8988T (cell line): ENCODE data around the gene FBXW5.

ENCODE experiments used
- DNase-seq: peaks from one replicate; pipeline ENCODE4 v3.0.0; 2011

The FBXW5 gene, protein sequence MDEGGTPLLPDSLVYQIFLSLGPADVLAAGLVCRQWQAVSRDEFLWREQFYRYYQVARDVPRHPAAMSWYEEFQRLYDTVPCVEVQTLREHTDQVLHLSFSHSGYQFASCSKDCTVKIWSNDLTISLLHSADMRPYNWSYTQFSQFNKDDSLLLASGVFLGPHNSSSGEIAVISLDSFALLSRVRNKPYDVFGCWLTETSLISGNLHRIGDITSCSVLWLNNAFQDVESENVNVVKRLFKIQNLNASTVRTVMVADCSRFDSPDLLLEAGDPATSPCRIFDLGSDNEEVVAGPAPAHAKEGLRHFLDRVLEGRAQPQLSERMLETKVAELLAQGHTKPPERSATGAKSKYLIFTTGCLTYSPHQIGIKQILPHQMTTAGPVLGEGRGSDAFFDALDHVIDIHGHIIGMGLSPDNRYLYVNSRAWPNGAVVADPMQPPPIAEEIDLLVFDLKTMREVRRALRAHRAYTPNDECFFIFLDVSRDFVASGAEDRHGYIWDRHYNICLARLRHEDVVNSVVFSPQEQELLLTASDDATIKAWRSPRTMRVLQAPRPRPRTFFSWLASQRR

DNA sequence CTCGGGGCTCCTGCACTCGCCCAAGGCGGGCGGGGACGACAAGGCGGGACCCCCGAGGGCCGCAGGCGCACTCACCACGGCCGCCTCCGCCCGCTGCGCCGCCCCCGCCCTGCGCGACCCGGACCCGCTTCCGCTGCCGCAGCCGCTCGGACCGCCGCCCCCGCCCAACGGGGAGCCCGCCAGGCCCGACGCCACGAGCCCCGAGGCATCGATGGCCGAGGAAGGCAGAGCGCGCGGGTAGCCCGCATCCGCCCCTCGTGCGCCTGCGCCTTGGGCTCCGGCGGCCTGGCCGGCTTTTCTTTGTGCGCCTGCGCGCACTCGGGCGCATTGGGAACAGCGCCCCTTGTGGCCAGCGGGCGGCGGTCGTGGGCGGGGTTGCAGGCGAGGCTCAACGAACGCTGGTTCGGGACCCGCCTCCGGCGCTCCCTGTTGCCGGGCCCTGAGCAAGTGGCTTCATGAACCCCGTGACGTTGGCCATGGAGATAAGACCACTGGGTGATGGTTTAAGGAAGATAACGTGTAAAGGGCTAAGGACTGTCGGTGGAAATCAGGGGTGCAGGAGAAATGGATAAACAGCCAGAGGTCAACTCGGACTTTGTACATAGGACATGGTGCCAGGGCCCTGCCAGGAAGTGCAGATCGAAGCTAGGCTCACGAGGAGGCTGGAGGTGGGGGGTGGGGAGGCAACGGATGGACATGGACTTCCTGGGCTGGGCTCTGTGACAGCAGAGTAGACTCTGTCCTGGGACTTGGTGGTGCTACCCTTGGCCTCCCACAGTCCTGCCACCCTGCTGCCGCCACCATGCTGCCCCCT, at the start of gene FBXW5, which contains the start of gene C8G:
Gene FBXW5 (minus strand): TSS at position 220 of the 814 bp plus-strand sequence. CDS start 655 bp downstream, outside the sequence.
Gene C8G (plus strand): TSS at position 725 of the 814 bp plus-strand sequence. CDS start 78 bp downstream, at position 803.
- DNase-seq: peak; percentile 100

DNA sequence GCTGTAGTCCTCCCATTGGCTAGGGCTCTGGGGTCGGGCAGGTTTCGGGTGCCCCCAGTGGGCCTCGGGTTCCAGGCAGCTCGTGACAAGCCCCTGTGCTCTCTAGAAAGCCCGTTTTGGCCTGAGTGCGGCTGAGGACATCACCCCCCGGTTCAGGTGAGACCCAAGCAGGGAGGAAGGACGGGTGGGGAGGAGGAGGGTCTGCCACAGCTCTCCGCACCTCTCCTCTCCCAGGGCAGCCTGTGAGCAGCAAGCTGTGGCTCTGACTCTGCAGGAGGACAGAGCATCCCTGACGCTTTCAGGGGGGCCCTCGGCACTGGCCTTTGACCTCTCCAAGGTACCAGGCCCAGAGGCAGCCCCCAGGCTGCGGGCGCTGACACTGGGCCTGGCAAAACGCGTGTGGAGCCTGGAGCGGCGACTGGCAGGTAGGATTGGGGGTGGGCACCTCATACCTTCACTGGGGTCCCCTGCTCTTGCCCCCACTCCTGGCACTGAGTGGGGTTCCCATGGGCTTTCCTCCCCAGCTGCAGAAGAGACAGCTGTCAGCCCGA, 48.4 kb upstream of the FBXW5 start:
- DNase-seq: no peak

DNA sequence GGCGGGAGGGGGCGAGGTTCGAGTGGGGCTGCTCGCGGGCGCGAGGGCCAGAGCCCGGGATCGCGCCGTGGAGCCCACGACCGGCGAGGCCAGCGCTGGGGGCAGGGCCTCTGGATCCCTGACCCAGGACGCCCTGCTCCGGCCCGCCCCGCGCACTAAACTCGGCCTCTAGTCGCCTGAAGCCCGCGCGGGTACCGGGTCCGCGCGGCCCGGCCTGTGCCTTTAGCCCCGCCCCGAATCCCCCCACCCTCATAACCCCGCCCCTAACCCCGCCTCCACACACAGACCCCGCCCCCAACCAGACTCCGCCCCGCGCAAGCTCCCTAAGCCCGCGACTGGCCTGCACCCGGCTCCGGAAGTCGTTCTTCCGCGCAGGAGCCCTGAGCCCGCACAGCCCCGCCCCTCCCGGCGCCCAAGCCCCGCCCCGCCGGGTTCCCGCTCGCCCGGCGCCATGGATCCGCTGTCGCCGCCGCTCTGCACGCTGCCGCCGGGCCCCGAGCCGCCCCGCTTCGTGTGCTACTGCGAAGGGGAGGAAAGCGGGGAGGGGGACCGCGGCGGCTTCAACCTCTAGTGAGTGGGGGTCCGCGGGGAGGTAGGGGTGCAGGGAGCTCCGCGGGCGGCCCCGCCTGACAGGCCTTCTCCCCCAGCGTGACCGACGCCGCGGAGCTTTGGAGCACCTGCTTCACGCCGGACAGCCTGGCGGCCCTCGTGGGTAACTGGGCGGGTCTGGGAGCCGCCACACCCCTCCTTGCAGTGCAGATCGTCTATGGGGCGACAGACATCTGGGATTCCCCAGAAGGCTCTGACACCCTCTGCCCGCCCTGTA, 47.7 kb upstream of the FBXW5 start, which contains the start of gene PAXX:
Gene PAXX (plus strand): TSS at position 430 of the 826 bp plus-strand sequence. CDS start 22 bp downstream, at position 452.
- peak; percentile 99 for DNase-seq

DNA sequence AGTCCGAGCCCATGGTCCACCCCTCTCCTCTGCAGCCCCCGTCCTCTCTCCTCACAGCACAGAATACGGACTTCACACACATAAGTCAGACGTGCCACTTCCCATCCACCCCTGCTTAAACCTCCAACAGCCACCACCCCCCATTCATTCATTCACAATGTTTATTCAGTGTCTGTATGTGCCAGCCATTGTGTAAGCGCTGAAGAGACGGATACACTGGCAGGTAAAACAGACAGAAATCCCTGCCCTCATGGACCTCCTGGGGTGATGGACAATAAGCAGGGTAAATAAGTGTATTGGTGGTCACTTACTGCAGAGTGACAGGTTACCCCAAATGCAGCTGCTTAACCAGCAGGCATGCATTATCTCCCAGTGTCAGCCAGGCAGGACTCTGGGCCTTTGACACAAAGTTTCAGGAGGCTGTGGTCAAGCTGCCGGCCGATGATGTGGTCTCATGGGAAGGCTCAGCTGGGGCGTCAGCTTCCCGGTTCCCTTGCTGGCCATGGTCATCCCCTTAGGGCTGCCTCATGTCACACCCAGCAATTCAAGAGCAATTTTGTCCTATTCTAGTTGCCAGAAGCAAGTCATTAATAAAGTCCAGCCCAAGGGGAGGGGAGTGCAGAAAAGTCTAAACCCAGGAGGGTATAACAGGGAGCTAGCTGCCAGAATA, 45.8 kb upstream of the FBXW5 start:
- DNase-seq: no peak

DNA sequence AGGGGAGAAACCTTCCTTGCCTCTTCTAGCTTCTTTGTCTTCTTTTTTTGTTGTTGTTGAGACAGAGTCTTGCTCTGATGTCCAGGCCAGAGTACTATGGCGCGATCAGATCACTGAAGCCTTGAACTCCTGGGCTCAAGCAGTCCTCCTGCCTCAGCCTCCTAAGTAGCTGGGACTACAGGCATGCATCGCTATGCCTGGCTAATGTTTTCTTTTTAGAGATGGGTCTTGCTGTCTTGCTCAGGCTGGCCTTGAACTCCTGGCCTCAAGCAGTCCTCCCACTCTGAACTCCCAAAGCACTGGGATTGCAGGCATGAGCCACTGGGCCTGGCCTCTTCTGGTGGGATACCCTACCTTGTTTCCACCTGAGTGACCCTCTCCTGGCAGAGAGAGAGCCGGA, 44.3 kb upstream of the FBXW5 start:
- DNase-seq: no peak

DNA sequence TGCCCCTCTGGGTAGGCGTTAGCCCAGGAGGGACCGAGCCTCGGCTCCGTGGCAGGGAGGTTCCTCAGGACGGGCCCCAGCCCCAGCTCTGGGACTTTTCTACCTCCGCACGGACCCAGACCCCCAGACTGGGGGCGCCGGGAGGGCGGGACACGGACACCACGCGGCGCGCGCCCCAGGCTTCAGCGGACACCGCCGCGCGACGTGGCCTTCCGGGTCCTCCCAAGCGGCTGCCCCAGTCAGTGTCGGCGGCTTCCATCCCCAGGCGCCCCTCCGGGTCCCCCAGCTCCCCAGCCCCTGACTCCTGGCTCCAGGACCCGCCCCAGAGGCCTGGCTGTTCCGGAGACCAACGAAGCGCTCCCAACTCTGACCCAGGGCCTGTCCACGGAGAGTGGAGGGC, 41.3 kb upstream of the FBXW5 start:
- no peak for DNase-seq

DNA sequence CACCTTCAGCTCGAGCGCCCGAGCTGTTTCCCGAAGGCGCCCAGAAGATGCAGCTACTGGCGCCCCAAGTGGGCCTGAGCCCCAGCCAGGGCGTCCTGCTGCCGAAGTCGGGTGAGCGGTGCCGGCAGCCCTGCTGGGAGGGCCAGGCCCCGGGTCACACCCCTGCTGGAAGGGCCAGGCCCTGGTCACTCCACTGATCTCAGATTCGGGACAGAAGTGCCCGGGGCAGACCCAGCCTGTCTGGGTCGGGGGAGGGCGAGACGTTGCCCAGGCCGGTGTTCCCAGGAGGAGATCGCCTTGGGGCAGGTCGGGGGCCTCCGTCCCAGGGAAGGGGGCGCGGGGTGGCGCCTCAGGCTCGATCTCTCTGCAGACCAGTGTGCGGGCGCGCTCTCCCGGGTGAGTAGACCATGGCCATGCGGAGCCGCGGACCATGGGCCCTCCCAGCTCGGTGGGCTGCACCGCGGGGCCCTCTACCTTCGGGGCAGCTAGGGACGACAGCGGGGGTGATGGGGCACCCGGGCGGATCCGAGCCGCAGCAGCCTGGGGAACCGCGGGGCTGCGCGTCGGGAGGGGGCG, 40.6 kb upstream of the FBXW5 start:
- no peak for DNase-seq

DNA sequence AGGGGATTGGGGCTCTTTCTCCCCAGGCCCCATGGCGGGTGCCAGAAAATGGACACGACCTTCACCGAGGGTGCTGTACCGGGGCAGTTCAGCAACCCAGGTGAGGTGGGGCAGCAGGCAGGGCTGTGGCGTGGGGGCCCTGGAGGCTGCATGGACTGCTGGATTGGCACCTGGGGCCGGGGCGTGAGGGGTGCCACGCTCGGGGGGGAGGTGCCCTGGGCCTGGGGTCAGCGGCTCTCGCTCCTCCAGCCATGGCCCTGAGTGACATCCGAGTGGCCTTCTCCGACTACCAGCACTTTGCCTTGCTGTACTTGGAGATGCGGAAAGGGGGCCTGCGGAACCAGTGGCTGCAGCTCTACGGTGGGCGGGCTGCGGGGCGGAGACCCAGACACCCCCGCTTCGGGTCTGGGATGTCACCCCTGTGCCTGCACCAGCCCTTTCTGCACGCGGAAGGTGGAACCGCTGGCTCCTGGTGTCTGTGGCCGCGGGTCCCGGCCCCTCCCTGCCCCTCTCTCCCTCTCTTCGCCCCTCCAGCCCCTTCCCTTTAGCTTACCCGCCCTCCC, 40.0 kb upstream of the FBXW5 start:
- no peak for DNase-seq

DNA sequence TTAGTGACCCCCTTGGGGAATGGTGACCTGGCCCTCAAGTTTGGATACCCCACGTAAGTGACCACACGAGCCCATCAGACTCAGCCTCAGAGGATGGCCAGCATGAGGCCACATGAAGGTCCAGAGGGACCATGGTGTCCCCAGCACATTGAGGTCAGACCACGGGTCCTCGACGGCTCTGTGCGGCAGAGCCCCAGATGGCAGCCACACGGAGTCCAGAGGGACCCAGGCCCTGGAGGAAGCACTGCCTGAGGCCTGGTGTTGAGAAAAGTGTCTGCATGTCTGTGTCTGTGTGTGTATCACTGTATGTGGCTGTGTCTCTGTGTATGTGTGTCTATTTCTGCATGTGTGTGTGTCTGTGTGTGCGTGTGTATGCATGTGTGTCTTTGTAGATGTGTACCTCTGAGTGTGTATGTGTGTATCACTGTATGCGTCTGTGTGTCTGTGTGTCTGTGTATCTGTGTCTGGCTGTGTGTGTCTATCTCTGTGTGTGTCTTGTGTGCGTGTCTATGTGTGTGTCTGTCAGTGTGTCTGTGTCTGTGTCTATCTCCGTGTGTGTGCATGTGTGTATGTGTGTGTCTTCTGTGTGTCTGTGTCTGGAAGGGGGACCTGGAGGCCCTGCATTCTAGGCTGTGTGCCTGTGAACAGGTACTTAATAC, 39.2 kb upstream of the FBXW5 start:
- no peak for DNase-seq

DNA sequence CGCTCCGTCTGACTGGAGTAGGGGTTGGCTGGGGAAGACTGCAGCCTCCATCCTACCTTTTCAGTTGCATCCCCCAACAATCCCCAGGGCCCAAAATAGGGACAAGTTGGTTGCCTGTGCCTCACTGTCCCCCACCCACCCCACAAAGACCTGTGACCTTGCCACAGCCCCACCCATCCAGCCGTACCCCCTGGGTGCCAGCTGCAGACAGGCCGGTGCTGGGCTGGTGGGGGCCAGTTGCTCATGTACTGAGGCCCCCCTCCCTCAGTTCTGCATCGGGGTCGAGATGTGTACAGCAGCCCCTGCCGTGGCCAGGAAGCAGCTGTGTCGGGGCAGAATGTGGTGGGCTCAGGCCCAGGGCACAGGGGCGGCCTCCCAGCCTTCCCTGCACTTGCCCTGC, 38.6 kb upstream of the FBXW5 start:
- DNase-seq: no peak

DNA sequence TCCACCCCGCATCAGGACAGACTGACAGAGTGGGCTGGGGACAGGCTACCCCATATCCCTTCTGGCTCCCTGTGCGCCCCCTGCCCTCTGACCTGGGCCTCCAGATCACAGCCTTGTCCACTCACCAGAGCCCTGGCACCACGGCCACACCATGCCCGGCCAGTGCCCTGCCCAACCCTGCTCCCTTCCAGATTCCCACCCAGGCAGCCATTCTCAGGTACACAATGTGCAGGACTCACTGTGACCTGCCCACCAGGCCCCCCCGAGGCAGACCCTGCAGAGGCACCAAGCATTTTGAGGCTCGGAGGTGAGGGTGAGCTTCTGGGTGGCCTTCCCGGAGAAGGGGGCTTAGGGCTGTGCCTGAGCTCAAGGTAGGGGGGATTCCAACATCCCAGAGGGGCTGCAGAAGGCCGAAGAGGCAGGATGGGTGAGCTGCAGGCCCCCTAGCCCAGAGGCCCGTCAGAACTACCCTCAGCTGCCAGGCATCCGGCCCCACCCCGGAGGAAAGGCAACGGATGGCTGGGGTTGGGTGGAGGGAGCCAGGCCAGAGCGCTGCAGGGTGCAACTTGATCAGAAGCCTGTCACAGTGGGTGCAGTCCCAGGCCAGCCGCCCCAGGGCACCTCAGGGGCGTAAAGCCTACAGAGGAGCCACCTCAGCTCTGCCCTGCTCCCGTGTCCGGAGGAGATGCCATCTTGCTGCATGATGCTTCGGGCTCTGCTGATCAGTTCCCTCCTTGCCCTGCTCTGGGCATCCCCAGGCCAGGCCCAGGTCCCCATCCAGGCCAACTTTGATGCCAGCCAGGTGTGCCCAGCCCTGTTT, 37.9 kb upstream of the FBXW5 start, which contains the start of gene LCNL1:
Gene LCNL1 (plus strand): TSS at position 762 of the 820 bp plus-strand sequence. CDS start 594 bp downstream, outside the sequence.
- DNase-seq: no peak

DNA sequence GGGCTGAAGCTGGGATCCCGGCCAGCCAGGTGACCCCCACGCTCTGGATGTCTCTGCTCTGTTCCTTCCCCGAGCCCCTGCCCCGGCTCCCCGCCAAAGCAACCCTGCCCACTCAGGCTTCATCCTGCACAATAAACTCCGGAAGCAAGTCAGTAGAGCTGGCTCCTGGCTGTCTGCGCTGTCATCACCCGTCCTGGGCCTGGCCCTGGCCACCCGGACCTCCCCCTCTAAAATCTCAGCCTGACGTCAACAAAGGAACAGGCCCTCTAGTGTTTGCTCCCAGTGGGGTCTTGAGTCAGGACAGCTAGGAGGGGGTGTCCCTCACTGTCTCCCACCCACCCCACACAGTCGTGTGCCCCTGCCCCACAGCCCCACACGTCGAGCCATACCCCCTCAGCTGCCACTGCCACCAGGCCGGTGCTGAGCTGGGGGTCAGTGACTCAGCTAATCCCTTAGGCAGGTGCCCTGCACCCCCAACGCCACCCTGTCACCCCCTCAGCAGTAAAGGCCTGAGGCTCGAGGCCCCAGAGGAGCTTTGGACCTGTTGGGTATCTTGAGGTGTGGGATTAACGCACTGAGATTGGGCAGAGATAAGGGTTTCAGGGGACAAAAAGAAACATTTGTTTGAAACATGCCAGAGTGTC, 37.2 kb upstream of the FBXW5 start:
- no peak for DNase-seq

DNA sequence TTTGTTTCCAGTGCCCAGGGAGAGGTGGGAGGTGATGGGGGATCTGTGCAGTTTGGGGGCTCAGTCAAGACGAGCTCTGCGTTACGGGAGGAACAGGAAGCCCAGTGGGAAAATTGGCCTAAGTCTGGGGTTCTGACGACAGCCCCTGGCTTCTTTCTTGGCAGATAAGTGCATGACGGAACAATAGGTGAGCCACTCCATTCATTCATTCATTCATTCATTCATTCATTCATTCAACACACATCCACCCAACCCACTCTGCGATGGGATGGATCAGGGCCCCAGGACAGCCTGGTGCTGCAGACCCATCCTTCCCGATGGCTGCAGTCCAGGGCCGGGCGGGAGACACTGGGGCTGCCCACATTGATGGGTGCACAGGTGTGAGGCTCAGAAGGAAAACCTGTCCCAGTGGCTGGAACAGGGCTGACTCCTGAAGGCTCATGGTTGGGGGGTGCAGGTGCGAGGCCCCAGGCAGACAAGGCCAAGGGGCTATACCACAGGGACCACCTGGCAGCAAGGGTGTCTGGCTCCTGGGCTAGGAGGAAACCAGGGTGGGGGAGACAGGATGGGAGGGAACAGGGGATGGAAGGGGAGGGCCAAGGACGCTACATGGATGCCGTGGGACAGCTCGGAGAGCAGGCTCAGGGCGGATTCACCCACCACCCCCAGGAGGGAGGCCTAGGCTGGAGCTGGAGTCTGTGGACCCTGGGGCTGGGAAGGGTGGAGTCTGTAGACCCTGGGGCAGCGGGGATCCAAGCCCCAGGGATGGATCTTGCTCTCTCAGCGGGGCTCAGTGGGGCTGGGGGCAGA, 36.3 kb upstream of the FBXW5 start:
- no peak for DNase-seq

DNA sequence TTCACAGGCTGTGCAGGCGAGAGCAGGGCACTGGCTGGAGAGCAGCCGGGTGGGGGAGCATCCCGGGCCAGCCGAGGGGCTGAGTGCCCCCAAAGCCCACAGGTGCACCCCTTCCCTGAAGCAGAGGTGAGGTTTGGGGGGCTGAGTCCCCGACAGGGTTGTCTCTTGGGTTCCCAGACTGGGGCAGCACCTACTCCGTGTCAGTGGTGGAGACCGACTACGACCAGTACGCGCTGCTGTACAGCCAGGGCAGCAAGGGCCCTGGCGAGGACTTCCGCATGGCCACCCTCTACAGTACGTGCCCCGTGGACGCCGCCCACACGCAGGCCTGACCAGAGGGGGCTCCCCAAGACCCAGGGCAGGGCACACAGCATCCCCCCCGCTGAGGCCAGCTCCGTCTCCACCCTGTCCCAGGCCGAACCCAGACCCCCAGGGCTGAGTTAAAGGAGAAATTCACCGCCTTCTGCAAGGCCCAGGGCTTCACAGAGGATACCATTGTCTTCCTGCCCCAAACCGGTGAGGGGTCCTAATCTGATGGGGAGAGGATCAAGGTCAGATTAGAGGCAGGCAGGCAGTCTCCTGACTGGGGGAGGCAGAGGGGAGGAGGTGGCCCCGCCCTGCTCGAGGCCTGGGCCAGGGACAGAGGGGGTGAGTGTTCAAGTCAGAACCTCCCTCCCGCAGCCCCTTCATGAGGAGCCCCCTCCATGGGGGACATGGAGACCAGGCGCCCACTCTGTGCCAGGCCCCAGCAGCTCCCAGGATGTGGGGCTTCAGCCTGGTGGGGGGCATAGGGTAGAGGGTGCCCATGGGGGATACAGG, 35.4 kb upstream of the FBXW5 start:
- DNase-seq: no peak

DNA sequence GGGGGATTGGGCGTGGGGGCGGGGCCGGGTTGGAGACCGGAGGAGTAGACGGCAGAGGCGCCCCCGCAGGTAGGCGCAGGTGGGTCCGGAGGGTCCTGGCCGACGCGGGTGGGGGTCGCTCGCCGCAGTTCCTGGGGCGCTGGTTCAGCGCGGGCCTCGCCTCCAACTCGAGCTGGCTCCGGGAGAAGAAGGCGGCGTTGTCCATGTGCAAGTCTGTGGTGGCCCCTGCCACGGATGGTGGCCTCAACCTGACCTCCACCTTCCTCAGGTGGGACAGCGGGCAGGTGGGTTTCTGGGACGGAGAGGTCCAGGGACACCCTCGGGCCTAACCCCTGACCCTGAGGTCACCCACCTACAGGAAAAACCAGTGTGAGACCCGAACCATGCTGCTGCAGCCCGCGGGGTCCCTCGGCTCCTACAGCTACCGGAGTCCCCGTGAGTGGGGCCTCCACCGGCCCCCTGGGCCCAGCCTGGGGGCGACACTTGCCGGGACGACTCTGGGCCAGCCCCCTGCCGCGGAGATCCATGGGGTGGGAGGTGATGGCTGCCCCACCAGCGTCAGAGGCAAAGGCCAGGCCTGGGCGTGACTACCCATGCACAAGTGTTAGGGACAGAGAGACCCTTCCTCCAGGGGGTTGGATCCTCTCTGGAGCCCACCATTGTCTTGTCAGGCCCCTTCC, 34.5 kb upstream of the FBXW5 start:
- no peak for DNase-seq
